IMR-90 (cell line): ENCODE results near the gene CCDC59. TPM values are rescaled to one million over a fixed set of nuclear protein-coding genes. Genes with fewer than 3 reads are reported as not detected.

Experiments
- ATAC-seq: fragments of 200-7000 bp; cut with Tn5 transposase; 2 replicates; pipeline ENCODE4 v1.9.1; 2020; ENCODE audit warnings: low read depth, mild to moderate bottlenecking, moderate library complexity
- BruUV-seq: library from RNA; stranded (reverse); fragments of 400-500 nt; replicated peaks from 2 replicates; lab custom pipeline; 2021; lab: Mats Ljungman, UMichigan
- CTCF ChIA-PET: fragments of 300-600 bp; formaldehyde crosslinking; extraction: SDS; loops from one replicate; lab custom pipeline; 2021; ENCODE audit warnings: antibody characterized with exemption; lab: Yijun Ruan, JAX
- POLR2A ChIA-PET: fragments of 300-600 bp; sonication (Branson Sonifier 250); formaldehyde crosslinking; loops from one replicate; lab custom pipeline; 2022; ENCODE audit warnings: antibody characterized with exemption; ENCODE audit not compliant: unreplicated experiment; lab: Charles Lee
- DNase-seq: peaks from one replicate; pipeline ENCODE4 v3.0.0; 2013
- H2AFZ ChIP-seq: replicated peaks from 2 replicates; pipeline ENCODE3; 2013; ENCODE audit warnings: low read length, mild to moderate bottlenecking; ENCODE audit not compliant: poor library complexity
- H2AK5ac ChIP-seq: 2 replicates; pipeline ENCODE4 v1.6.1; 2013; ENCODE audit warnings: low read depth, low read length, inconsistent platforms
- H2AK9ac ChIP-seq: replicated peaks from 2 replicates; pipeline ENCODE3; 2013; ENCODE audit warnings: mild to moderate bottlenecking, low read depth, low read length, moderate library complexity; ENCODE audit not compliant: poor library complexity
- H2BK120ac ChIP-seq: 2 replicates; pipeline ENCODE4 v1.6.1; 2013; ENCODE audit warnings: low read depth, low read length, inconsistent platforms
- H2BK15ac ChIP-seq: 3 replicates; pipeline ENCODE4 v1.6.1; 2013; ENCODE audit warnings: low read depth, low read length, inconsistent platforms
- H2BK20ac ChIP-seq: 2 replicates; pipeline ENCODE4 v1.6.1; 2013; ENCODE audit warnings: low read depth, mild to moderate bottlenecking, inconsistent platforms, low read length, moderate library complexity
- H2BK5ac ChIP-seq: 2 replicates; pipeline ENCODE4 v1.6.1; 2013; ENCODE audit warnings: mild to moderate bottlenecking, low read depth, low read length, inconsistent platforms; ENCODE audit not compliant: poor library complexity, severe bottlenecking
- H3K14ac ChIP-seq: replicated peaks from 2 replicates; pipeline ENCODE4 v1.6.1; 2013; ENCODE audit warnings: low read depth, low read length, inconsistent platforms
- H3K18ac ChIP-seq: 2 replicates; pipeline ENCODE4 v1.6.1; 2013; ENCODE audit warnings: low read depth, low read length, control low read depth
- H3K23ac ChIP-seq: 2 replicates; pipeline ENCODE4 v1.6.1; 2013; ENCODE audit warnings: low read depth, low read length, inconsistent platforms
- H3K27ac ChIP-seq: 2 replicates; pipeline ENCODE4 v1.5.1; 2013; ENCODE audit warnings: mild to moderate bottlenecking, control low read depth, low read length; ENCODE audit not compliant: insufficient read depth
- H3K27me3 ChIP-seq: 2 replicates; pipeline ENCODE4 v1.6.1; 2013; ENCODE audit warnings: low read length; ENCODE audit not compliant: control insufficient read depth, insufficient read depth
- H3K36me3 ChIP-seq: 2 replicates; pipeline ENCODE4 v1.6.1; 2013; ENCODE audit warnings: low read length, mixed read lengths; ENCODE audit not compliant: control insufficient read depth, insufficient read depth
- H3K4ac ChIP-seq: 2 replicates; pipeline ENCODE4 v1.6.1; 2013; ENCODE audit warnings: low read depth, low read length, inconsistent platforms
- H3K4me1 ChIP-seq: 2 replicates; pipeline ENCODE4 v1.6.1; 2013; ENCODE audit warnings: low read length, mixed read lengths; ENCODE audit not compliant: control insufficient read depth, insufficient read depth
- H3K4me2 ChIP-seq: 2 replicates; pipeline ENCODE4 v1.6.1; 2013; ENCODE audit warnings: low read depth, mild to moderate bottlenecking, control low read depth, low read length, moderate library complexity
- H3K4me3 ChIP-seq: 2 replicates; pipeline ENCODE4 v1.5.1; 2013; ENCODE audit warnings: low read depth, mild to moderate bottlenecking, control low read depth, low read length, moderate library complexity; ENCODE audit not compliant: insufficient read depth
- H3K56ac ChIP-seq: 2 replicates; pipeline ENCODE4 v1.6.1; 2013; ENCODE audit warnings: low read length, inconsistent platforms; ENCODE audit not compliant: insufficient read depth; ENCODE audit errors: extremely low read depth
- H3K79me1 ChIP-seq, 2 experiments: 2 replicates each; pipeline ENCODE4 v1.6.1; 2013; ENCODE audit warnings: low read length in 2 of 2, inconsistent platforms in 1 of 2, low read depth in 1 of 2
- H3K9ac ChIP-seq: 2 replicates; pipeline ENCODE4 v1.6.1; 2013; ENCODE audit warnings: low read depth, low read length, control low read depth
- H3K9me1 ChIP-seq: 2 replicates; pipeline ENCODE4 v1.6.1; 2013; ENCODE audit warnings: low read length, inconsistent platforms; ENCODE audit not compliant: insufficient read depth
- H3K9me3 ChIP-seq: 2 replicates; pipeline ENCODE4 v1.6.1; 2013; ENCODE audit warnings: low read length; ENCODE audit not compliant: control insufficient read depth, insufficient read depth
- H4K20me1 ChIP-seq: 2 replicates; pipeline ENCODE4 v1.6.1; 2013; ENCODE audit warnings: low read length, inconsistent platforms; ENCODE audit not compliant: insufficient read depth
- H4K5ac ChIP-seq: 2 replicates; pipeline ENCODE4 v1.6.1; 2013; ENCODE audit warnings: mild to moderate bottlenecking, low read depth, low read length, control low read depth
- H4K8ac ChIP-seq, 2 experiments: 2 replicates each; pipeline ENCODE4 v1.6.1; 2013; ENCODE audit warnings: low read depth in 2 of 2, low read length in 2 of 2, control low read depth in 1 of 2, inconsistent platforms in 1 of 2
- H4K91ac ChIP-seq: 2 replicates; pipeline ENCODE4 v1.6.1; 2013; ENCODE audit warnings: low read depth, low read length, inconsistent platforms; ENCODE audit not compliant: insufficient read depth
- BHLHE40 ChIP-seq: fragments of 150-350 bp; IDR thresholded peaks from 2 replicates; pipeline ENCODE4 v1.6.1; 2016; ENCODE audit warnings: mild to moderate bottlenecking, low read depth, low read length
- CEBPB ChIP-seq: IDR thresholded peaks from 2 replicates; pipeline ENCODE4 v1.6.1; 2012; ENCODE audit warnings: low read depth, low read length, improper control_type of control experiment
- CHD1 ChIP-seq: IDR thresholded peaks from 2 replicates; pipeline ENCODE4 v1.6.1; 2012; ENCODE audit warnings: low read depth, low read length, improper control_type of control experiment
- FOS ChIP-seq: fragments of 150-350 bp; IDR thresholded peaks from 2 replicates; pipeline ENCODE4 v1.6.1; 2016; ENCODE audit warnings: low read depth, low read length
- MAFK ChIP-seq: IDR thresholded peaks from 2 replicates; pipeline ENCODE4 v1.6.1; 2012; ENCODE audit warnings: low read depth, low read length, improper control_type of control experiment
- MAZ ChIP-seq: IDR thresholded peaks from 2 replicates; pipeline ENCODE4 v1.6.1; 2012; ENCODE audit warnings: low read depth, mild to moderate bottlenecking, low read length, improper control_type of control experiment, moderate library complexity, borderline replicate concordance
- MXI1 ChIP-seq: IDR thresholded peaks from 2 replicates; pipeline ENCODE4 v1.6.1; 2012; ENCODE audit warnings: low read depth, mild to moderate bottlenecking, low read length, moderate library complexity, borderline replicate concordance
- NFE2L2 ChIP-seq: fragments of 150-350 bp; IDR thresholded peaks from 2 replicates; pipeline ENCODE4 v1.6.1; 2016; ENCODE audit warnings: low read depth, mild to moderate bottlenecking, low read length
- POLR2A ChIP-seq: IDR thresholded peaks from 2 replicates; pipeline ENCODE4 v1.6.1; 2012; ENCODE audit warnings: mild to moderate bottlenecking, low read depth, low read length
- RAD21 ChIP-seq: IDR thresholded peaks from 2 replicates; pipeline ENCODE4 v1.6.1; 2012; ENCODE audit warnings: low read length, improper control_type of control experiment
- RCOR1 ChIP-seq: IDR thresholded peaks from 2 replicates; pipeline ENCODE4 v1.6.1; 2012; ENCODE audit warnings: mild to moderate bottlenecking, low read length, improper control_type of control experiment; ENCODE audit not compliant: insufficient replicate concordance
- RFX5 ChIP-seq: IDR thresholded peaks from 2 replicates; pipeline ENCODE4 v1.8.0; 2012; ENCODE audit warnings: low read depth, mild to moderate bottlenecking, low read length, moderate library complexity
- SMC3 ChIP-seq: fragments of 150-350 bp; IDR thresholded peaks from 2 replicates; pipeline ENCODE4 v1.6.1; 2016; ENCODE audit warnings: low read depth, mild to moderate bottlenecking, antibody characterized with exemption, low read length, moderate library complexity
- WGBS, 2 experiments: methylation state at CpG; one replicate each; pipeline versions ENCODE4 v1.1.5 to v1.1.7; 2013; ENCODE audit warnings: missing lambda C conversion rate in 2 of 2; ENCODE audit not compliant: insufficient read length in 1 of 2; ENCODE audit errors: extremely low coverage in 2 of 2; 5-methylcytosine and 5-hydroxymethylcytosine counted together
- dilution Hi-C: fragments of 300-500 bp; cut with HindIII; formaldehyde crosslinking; loops from one replicate; pipeline ENCODE4 v1.14.3; 2018; ENCODE audit warnings: low sequenced_read_pairs; ENCODE audit not compliant: unreplicated experiment
- in situ Hi-C: fragments of 300-500 bp; cut with MboI; formaldehyde crosslinking; loops from 3 replicates; pipeline ENCODE4 v1.14.3; 2019; ENCODE audit warnings: low sequenced_read_pairs, inconsistent platforms, mixed read lengths
- intact Hi-C: fragments of 100-400 bp; cut with micrococcal nuclease; formaldehyde crosslinking; loops from 2 replicates; pipeline ENCODE4 v1.10.0; 2022
- polyA plus RNA-seq, 3 experiments: library from polyadenylated mRNA; depleted of rRNA; stranded (reverse); fragments of >200 nt; gene quantifications; 2 replicates each; pipeline ENCODE4 v1.2.3, GENCODE V29; 2012; ENCODE audit warnings: low replicate concordance in 1 of 3
- total RNA-seq: library from RNA; depleted of rRNA; stranded (reverse); fragments of >200 nt; gene quantifications from 2 replicates; pipeline ENCODE4 v1.2.3, GENCODE V29; 2012
- TF ChIP-seq, protein P1 (sequence below): fragments of 150-350 bp; IDR thresholded peaks from 2 replicates; pipeline ENCODE4 v1.6.1; 2017; ENCODE audit warnings: mild to moderate bottlenecking, antibody characterized with exemption, low read length, low read depth
- TF ChIP-seq, protein P2 (sequence below): conservative IDR thresholded peaks from 2 replicates; pipeline ENCODE4 v1.5.1; 2012; ENCODE audit warnings: mild to moderate bottlenecking, low read depth, low read length, improper control_type of control experiment

CCDC59 gene
- total and polyA plus RNA-seq, 2 of the 4 experiments (the other 2 are of a cell fraction): 8.4 to 14.8 TPM

DNA sequence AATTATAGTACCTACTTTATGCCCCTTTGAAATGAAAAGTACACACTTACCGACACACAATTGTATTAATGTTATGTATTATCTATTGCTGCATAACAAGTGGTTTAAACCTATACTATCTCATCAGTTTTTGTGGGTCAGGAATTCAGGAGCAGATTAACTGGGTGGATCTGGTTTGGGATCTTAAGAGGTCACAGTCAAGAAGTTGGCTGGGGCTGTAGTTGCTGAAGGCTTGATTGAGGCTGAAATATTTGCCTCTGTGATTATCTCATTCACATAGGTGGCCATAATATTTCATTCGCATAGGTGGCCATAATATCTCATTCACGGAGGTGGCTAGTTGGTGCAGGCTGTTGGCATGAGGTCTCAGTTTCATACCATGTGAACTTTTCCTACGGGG is 5.8 kb upstream of the CCDC59 start:
- intact Hi-C loops (no loop called here), dilution Hi-C loops (no loop called here), in situ Hi-C loops (no loop called here)
- DNase-seq (no peak), ATAC-seq (no peak)
- POLR2A ChIA-PET: no interaction called here
- Histone ChIP-seq H3K4ac (no peak overlapping the region), H3K27ac (no peak overlapping the region), H4K8ac (no peak overlapping the region), H4K20me1 (no peaks in the 10 kb centered on the region), H3K23ac (no peak overlapping the region), H3K9me3 (no peaks in the 10 kb centered on the region), H2BK5ac (no peak overlapping the region), H3K27me3 (no peaks in the 10 kb centered on the region), H3K4me2 (no peak overlapping the region), H3K14ac (no peak overlapping the region), H3K4me3 (no peak overlapping the region), H3K79me1 (peaks cover 5 to 9% of the 10 kb centered on the region in 2 experiments), H3K9ac (no peak overlapping the region), H3K36me3 (no peaks in the 10 kb centered on the region), H2BK15ac (no peak overlapping the region), H3K56ac (no peak overlapping the region), H2AFZ (no peak overlapping the region), H3K9me1 (no peaks in the 10 kb centered on the region), H2AK9ac (no peak overlapping the region), H2BK20ac (no peak overlapping the region), H3K4me1 (no peaks in the 10 kb centered on the region), H4K5ac (no peak overlapping the region), H4K91ac (no peak overlapping the region), H3K18ac (no peak overlapping the region), H2AK5ac (no peak overlapping the region), H2BK120ac (no peak overlapping the region)
- TF ChIP-seq NFE2L2 (no peak), RAD21 (no peak), MXI1 (no peak), FOS (no peak), POLR2A (no peak), SMC3 (no peak), CEBPB (no peak), RFX5 (no peak), RCOR1 (no peak), BHLHE40 (no peak), MAZ (no peak), CHD1 (no peak), MAFK (no peak)
- TF ChIP-seq, protein P1, sequence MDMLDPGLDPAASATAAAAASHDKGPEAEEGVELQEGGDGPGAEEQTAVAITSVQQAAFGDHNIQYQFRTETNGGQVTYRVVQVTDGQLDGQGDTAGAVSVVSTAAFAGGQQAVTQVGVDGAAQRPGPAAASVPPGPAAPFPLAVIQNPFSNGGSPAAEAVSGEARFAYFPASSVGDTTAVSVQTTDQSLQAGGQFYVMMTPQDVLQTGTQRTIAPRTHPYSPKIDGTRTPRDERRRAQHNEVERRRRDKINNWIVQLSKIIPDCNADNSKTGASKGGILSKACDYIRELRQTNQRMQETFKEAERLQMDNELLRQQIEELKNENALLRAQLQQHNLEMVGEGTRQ: no peak
- TF ChIP-seq, protein P2, sequence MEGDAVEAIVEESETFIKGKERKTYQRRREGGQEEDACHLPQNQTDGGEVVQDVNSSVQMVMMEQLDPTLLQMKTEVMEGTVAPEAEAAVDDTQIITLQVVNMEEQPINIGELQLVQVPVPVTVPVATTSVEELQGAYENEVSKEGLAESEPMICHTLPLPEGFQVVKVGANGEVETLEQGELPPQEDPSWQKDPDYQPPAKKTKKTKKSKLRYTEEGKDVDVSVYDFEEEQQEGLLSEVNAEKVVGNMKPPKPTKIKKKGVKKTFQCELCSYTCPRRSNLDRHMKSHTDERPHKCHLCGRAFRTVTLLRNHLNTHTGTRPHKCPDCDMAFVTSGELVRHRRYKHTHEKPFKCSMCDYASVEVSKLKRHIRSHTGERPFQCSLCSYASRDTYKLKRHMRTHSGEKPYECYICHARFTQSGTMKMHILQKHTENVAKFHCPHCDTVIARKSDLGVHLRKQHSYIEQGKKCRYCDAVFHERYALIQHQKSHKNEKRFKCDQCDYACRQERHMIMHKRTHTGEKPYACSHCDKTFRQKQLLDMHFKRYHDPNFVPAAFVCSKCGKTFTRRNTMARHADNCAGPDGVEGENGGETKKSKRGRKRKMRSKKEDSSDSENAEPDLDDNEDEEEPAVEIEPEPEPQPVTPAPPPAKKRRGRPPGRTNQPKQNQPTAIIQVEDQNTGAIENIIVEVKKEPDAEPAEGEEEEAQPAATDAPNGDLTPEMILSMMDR: no peak
- no TSS peak for BruUV-seq
- CTCF ChIA-PET: no interaction called here
- WGBS, 2 experiments: no CpG with 5 or more reads among the region's 4 CpGs
